ENCODE results near the gene P2RX3.
A peak's percentile ranks its signal among the peaks of the same experiment; 100 is the strongest.
"Not testable (repeated sequence)": the region's sequence is repeated elsewhere in the genome, so short reads cannot be mapped to it uniquely, and the experiment has no call there.

P2RX3 gene

DNA sequence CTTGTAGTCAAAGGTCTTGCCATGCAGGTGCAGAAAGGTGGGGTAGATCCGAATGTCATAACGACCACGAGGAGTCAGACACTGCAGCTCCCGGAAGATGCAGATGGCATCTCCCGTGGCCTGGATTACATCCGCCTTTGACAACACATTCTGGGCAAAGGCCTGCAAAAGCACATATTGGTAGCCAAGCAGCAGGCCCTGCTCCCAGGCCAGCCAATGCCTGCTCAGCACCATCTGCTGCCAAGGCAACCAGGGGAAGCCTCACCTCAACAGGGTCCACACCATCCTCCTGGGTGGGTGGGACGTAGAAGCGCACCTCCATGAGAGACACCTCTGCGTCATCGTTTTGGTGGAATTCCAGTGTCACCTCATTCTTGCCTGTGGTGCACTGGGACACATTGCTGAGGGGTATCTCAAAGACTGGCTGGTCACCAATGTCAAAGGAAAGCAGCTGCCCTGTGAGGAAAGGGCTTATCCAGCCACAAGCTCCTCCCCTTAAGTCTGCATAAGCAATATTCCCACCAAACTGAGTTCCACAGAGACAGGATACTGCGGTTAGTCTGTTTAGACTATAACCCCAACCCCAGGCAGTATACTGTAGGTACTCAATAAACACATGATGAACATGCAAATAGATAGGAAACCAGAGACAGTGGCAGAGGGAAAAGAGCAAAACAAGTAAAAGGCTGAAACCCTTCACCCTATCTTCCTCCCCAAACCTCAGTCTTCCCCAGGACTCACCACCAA, 5.3 kb upstream of the P2RX3 start:
- H3K4me3 ChIP-seq (ENCODE audit: control insufficient read depth, low read depth, low read length), result no peak overlapping the region
- TF ChIP-seq, protein P1, sequence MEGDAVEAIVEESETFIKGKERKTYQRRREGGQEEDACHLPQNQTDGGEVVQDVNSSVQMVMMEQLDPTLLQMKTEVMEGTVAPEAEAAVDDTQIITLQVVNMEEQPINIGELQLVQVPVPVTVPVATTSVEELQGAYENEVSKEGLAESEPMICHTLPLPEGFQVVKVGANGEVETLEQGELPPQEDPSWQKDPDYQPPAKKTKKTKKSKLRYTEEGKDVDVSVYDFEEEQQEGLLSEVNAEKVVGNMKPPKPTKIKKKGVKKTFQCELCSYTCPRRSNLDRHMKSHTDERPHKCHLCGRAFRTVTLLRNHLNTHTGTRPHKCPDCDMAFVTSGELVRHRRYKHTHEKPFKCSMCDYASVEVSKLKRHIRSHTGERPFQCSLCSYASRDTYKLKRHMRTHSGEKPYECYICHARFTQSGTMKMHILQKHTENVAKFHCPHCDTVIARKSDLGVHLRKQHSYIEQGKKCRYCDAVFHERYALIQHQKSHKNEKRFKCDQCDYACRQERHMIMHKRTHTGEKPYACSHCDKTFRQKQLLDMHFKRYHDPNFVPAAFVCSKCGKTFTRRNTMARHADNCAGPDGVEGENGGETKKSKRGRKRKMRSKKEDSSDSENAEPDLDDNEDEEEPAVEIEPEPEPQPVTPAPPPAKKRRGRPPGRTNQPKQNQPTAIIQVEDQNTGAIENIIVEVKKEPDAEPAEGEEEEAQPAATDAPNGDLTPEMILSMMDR (IDR thresholded peaks at IDR 0.05; ENCODE audit: control insufficient read depth, insufficient read depth, low read depth, low read length, missing control alignments), result no peak

DNA sequence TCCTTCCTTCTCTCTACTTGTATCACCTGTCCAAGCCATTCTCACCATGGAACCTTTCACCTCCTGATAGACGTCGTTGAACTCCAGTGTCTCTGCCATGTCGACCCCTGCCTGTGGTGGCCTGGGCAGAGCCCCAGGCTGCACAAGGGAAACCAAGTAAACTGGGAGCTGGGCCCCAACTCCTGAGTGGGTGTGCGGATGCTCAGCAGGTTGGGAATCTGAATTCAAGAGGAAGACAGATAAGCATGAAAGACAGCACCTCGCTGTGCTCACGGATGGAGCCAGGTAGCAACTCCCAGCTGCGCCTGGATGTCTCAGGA, 3.2 kb upstream of the P2RX3 start:
- no peak for DNase-seq (ENCODE audit: low read depth)
- TF ChIP-seq, protein P1 (IDR thresholded peaks at IDR 0.05; ENCODE audit: control insufficient read depth, insufficient read depth, low read depth, low read length, missing control alignments), result no peak
- peak overlapping the region; percentile 81 for H3K4me3 ChIP-seq (ENCODE audit: control insufficient read depth, low read depth, low read length)

More for the DNA sequence above, 5.3 kb upstream of the P2RX3 start:
- DNase-seq (ENCODE audit: low read depth), result no peak

DNA sequence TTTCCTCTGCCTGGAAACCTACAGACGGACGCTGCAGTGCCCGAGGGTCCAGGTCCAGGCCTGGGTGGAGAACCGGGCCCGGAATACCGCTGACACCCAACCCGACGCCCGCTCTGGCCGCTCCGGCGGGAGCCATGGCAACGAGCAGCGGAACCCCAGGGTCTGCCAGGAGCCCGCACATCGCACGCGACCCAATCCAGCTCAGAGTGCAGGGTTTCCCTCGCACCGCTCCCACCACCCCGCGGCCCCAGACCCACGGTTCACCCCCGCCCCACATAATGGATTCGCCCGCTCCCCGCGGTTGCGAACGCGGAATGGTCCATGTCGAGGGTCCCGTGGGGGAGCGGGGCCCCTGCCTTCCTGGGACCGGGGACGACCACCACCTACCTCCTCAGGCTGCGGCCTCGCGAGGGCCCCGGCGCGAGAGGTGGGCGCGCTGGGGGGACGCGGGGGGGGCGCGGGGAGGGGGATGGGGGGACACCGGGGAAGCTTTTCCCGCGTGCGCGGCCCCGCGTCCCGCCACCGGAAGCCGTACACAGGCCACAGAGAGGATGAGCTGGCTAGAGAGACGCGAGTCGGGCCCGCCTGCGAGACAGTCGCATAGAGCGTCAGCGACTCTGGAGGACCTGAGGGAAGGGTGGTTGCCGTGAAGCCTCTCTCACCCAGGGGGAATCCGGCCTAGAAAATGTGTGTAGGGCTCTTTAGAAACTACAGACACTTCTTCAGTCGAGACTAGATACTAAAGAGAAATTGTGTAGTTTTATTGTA, 2.6 kb upstream of the P2RX3 start, which contains the start of gene SSRP1:
TSS of gene SSRP1 (minus strand) at position 550 of the 768 bp plus-strand sequence. CDS start 771 bp downstream, outside the sequence.
- no peak for DNase-seq (ENCODE audit: low read depth)
- TF ChIP-seq, protein P1 (IDR thresholded peaks at IDR 0.05; ENCODE audit: control insufficient read depth, insufficient read depth, low read depth, low read length, missing control alignments), result no peak
- peak within 1 kb of the TSS; percentile 81 for H3K4me3 ChIP-seq (ENCODE audit: control insufficient read depth, low read depth, low read length)

DNA sequence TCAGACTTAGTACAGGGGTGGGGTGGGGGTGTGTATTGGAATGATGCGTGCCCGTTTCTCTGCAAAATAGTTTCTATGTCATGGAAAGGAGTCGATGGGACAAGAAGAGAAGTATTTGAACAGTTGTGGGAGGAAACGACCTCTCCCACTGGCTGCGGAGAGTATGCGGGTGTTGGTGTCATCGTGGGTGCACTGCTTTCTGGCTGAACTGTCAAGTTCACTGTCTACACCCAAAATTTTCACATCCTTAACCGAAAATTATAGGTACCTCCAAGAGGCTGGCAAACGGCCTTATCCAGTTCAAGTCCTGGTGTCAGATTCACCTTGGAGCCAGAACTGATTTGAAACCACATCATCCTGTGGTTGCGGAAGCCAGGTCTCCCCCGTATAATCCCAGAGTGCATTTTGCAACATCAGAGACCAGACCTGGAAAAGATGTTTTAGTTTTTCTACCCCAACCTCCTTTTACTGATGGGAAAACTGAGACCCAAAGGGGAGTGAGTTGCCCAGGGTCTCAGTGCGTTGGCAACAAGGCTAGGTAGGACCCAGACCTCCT, 2.0 kb upstream of the P2RX3 start:
- TF ChIP-seq, protein P1 (IDR thresholded peaks at IDR 0.05; ENCODE audit: control insufficient read depth, insufficient read depth, low read depth, low read length, missing control alignments), result no peak
- H3K4me3 ChIP-seq (ENCODE audit: control insufficient read depth, low read depth, low read length), result peak overlapping the region; percentile 81
- no peak for DNase-seq (ENCODE audit: low read depth)

DNA sequence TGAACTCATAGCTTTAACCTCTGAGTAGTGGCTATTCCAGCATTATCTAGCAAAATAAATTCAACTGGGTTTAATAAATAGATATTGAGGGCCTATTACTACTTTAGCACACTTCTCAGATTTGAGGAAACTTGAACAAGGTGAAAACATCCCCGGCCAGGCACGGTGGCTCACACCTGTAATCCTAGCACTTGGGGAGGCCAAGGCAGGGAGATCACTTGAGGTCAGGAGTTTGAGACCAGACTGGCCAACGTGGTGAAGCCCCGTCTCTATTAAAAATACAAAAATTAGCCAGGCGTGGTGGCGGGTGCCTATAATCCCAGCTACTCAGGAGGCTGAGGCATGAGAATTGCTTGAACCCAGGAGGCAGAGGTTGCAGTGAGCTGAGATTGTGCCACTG, 1.3 kb upstream of the P2RX3 start:
- not testable (repeated sequence) for H3K4me3 ChIP-seq (ENCODE audit: control insufficient read depth, low read depth, low read length); DNase-seq (ENCODE audit: low read depth)

DNA sequence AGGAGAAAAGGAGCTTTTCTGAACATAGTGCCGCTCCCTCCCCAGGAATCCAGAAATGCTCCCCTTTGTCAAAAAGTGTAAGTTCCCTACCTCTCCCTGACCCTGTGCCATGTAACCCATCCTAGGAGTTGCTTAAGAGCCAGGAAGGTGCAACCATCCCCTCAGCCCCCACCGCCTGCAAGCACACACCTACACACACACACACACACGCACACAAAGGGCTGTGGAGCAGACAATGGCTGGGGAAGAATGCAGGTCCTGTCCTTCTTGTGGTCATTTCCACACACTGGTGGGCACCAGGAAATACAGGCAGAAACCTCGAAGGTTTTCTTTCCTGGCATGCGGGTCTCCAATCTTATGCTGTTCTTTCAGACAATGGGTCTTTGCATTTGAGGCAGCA, 1.2 kb downstream of the P2RX3 start:
- no peak overlapping the region for H3K4me3 ChIP-seq (ENCODE audit: control insufficient read depth, low read depth, low read length)
- TF ChIP-seq, protein P1 (IDR thresholded peaks at IDR 0.05; ENCODE audit: control insufficient read depth, insufficient read depth, low read depth, low read length, missing control alignments), result no peak
- no peak for DNase-seq (ENCODE audit: low read depth)

All from AG09309 (cell line).